ENCODE results near the gene SPTLC3.

DNA sequence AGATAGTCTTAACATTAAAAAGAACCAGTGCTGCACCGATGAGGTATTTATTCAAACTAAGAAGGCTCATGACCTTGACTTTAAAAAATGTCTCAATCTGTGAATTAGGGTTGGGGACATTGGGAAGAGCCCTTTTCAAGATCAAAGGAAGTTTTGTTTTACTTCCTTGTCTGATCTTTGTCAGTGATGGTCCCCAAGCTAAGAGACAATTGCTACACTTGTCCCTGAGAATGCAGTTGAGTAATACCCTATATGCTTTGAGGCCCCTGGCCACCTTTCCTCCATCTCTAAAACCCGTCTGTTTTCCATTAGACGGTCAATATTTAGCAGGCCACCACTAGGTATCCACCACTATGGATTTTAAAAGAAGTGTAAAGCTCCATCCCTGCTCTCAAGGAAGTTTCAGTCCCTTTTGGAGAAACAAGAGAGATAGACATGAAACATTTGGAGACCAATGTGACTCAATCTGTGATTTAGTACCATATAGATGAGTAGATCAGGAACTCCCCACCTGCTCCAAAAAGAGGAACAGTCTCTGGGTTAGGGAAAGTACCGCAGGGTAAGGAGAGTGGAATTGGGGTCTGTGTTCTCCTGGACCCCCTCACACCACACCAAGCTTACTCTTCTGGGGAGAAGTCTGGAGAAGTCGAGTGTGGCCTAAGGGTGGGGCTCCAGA, 113.2 kb downstream of the SPTLC3 start:
- no peak for TF ChIP-seq CTCF (IDR thresholded peaks at IDR 0.05)
- TF ChIP-seq POLR2A (IDR thresholded peaks at IDR 0.05) = no peak

Measured in prostate gland (tissue), 2 donors.